ENCODE measurements around the gene MRPS35.

The MRPS35 gene

GRCh38 chr12:27790179-27790578, 79.5 kb downstream of the MRPS35 start:
- no peak for TF ChIP-seq CTCF (IDR thresholded peaks at IDR 0.05; ENCODE audit: low read depth, low read length)
- no peak overlapping the region for H3K4me3 ChIP-seq (replicated peaks in 1 of 2; ENCODE audit: low read depth in 2 of 2, low read length in 2 of 2)
- no peak for DNase-seq (ENCODE audit: low read depth in 2 of 2)

GRCh38 chr12:27794818-27795584, 84.4 kb downstream of the MRPS35 start:
- no peak overlapping the region for H3K4me3 ChIP-seq (replicated peaks in 1 of 2; ENCODE audit: low read depth in 2 of 2, low read length in 2 of 2)
- TF ChIP-seq CTCF (IDR thresholded peaks at IDR 0.05; ENCODE audit: low read depth, low read length), result no peak
- no peak for DNase-seq (ENCODE audit: low read depth in 2 of 2)

DNA sequence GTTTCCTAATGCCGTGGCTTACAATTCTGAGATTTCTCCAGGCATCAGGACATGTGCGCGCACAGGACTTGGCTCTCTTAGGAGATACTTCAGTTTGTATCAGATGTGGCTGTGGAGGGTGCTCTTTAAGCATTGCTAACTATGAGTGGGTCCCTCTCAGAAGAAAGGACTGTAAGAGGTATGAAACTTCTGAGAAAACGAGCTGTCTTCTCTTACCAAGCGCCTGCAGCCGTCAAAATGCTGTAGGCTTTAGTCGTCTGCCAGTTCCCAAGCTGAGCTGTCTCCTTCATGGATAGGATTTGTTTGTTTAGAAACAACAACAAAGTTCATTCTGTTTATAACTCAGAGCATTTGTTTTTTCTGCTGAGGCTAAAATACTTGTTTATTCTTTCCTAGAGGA, 85.5 kb downstream of the MRPS35 start:
- no peak overlapping the region for H3K4me3 ChIP-seq (replicated peaks in 1 of 2; ENCODE audit: low read depth in 2 of 2, low read length in 2 of 2)
- DNase-seq (ENCODE audit: low read depth in 2 of 2), result no peak
- no peak for TF ChIP-seq CTCF (IDR thresholded peaks at IDR 0.05; ENCODE audit: low read depth, low read length)

DNA sequence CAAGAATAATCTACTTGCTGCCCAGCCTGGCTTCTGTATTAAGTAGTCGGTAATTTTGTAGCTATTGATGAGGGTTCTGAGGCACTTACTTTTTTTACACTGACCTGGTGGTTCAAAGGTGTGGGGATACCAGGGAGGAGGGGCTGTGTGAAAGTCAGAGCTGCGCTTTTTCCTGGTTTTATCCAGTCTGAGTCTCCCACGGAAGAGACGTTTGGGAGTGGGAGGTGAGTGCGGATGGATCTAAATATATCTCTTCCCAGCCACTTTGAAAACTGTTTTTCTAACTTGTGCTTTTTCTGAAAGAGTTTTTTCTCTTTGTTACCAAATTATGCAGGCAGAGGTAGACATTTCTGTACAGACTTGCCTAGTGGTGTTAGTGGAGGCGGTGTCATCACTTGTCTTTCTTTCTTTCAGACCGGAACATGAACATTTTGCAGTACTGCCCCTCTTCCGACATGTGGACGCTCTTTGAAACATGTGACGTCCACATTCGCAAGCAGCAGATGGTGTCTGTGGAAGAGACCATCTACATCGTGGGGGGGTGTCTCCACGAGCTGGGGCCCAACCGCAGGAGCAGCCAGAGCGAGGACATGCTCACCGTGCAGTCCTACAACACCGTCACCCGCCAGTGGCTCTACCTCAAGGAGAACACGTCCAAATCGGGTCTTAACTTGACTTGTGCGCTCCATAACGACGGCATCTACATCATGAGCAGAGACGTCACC, 86.8 kb downstream of the MRPS35 start:
- TF ChIP-seq CTCF (IDR thresholded peaks at IDR 0.05; ENCODE audit: low read depth, low read length), result no peak
- no peak overlapping the region for H3K4me3 ChIP-seq (replicated peaks in 1 of 2; ENCODE audit: low read depth in 2 of 2, low read length in 2 of 2)
- DNase-seq (ENCODE audit: low read depth in 2 of 2), result no peak

- TF ChIP-seq CTCF (IDR thresholded peaks at IDR 0.05; ENCODE audit: low read depth, low read length), result no peak
- no peak for DNase-seq (ENCODE audit: low read depth in 2 of 2)
- H3K4me3 ChIP-seq (replicated peaks in 1 of 2; ENCODE audit: low read depth in 2 of 2, low read length in 2 of 2), result no peak overlapping the region
These were observed 90.2 kb downstream of the MRPS35 start for GRCh38 chr12:27800819-27801218.

- no peak overlapping the region for H3K4me3 ChIP-seq (replicated peaks in 1 of 2; ENCODE audit: low read depth in 2 of 2, low read length in 2 of 2)
- no peak for DNase-seq (ENCODE audit: low read depth in 2 of 2)
- no peak for TF ChIP-seq CTCF (IDR thresholded peaks at IDR 0.05; ENCODE audit: low read depth, low read length)
These were observed 91.0 kb downstream of the MRPS35 start for GRCh38 chr12:27801630-27802029.

All from cardiac fibroblast (primary cell).